Chondrocyte (in vitro differentiated cells): Measurements from ENCODE around the gene SLC35E3. TPM values are rescaled to one million over a fixed set of nuclear protein-coding genes. Genes with fewer than 3 reads are reported as not detected.
A peak's percentile ranks its signal among the peaks of the same experiment; 100 is the strongest.

Experiments used
- DNase-seq: peaks from one replicate; pipeline ENCODE4 v3.0.0; 2021; ENCODE audit warnings: mixed read lengths, low spot score
- H3K27ac Mint-ChIP-seq: one replicate; pipeline ENCODE4 v1.8.0; 2021; ENCODE audit warnings: mild to moderate bottlenecking, moderate library complexity, mixed read lengths; ENCODE audit not compliant: unreplicated experiment
- H3K27me3 Mint-ChIP-seq: 2 replicates; pipeline ENCODE4 v1.8.0; 2021; ENCODE audit warnings: low read depth, mixed read lengths
- H3K36me3 Mint-ChIP-seq: 2 replicates; pipeline ENCODE4 v1.8.0; 2021; ENCODE audit warnings: low read depth, mixed read lengths
- H3K4me1 Mint-ChIP-seq: 2 replicates; pipeline ENCODE4 v1.8.0; 2021; ENCODE audit warnings: low read depth, mild to moderate bottlenecking, mixed read lengths
- H3K4me3 Mint-ChIP-seq: one replicate; pipeline ENCODE4 v1.8.0; 2021; ENCODE audit warnings: mild to moderate bottlenecking, moderate library complexity, mixed read lengths; ENCODE audit not compliant: unreplicated experiment
- H3K9me3 Mint-ChIP-seq: 2 replicates; pipeline ENCODE4 v1.8.0; 2021; ENCODE audit warnings: low read depth, mixed read lengths
- total RNA-seq: library from RNA; stranded (reverse); gene quantifications from 3 replicates; pipeline ENCODE4 v1.2.1, GENCODE V29; 2021
- TF ChIP-seq, protein P1 (sequence below): fragments of 200-600 bp; sonication (generic); IDR thresholded peaks from 2 replicates; pipeline ENCODE4 v1.5.0; 2021; ENCODE audit warnings: antibody characterized with exemption, mild to moderate bottlenecking, moderate library complexity

The SLC35E3 gene
- total RNA-seq, 1 donor from 2014 or later = 13.6 TPM

GRCh38 chr12:68768431-68768939 lies 22.5 kb downstream of the SLC35E3 start:
- DNase-seq = no peak
- Mint-ChIP-seq H3K36me3 (peaks cover 7% of the 10 kb centered on the region), H3K4me1 (no peaks in the 10 kb centered on the region), H3K9me3 (no peaks in the 10 kb centered on the region), H3K4me3 (no peak overlapping the region), H3K27ac (no peak overlapping the region), H3K27me3 (no peaks in the 10 kb centered on the region)
- TF ChIP-seq, protein P1, sequence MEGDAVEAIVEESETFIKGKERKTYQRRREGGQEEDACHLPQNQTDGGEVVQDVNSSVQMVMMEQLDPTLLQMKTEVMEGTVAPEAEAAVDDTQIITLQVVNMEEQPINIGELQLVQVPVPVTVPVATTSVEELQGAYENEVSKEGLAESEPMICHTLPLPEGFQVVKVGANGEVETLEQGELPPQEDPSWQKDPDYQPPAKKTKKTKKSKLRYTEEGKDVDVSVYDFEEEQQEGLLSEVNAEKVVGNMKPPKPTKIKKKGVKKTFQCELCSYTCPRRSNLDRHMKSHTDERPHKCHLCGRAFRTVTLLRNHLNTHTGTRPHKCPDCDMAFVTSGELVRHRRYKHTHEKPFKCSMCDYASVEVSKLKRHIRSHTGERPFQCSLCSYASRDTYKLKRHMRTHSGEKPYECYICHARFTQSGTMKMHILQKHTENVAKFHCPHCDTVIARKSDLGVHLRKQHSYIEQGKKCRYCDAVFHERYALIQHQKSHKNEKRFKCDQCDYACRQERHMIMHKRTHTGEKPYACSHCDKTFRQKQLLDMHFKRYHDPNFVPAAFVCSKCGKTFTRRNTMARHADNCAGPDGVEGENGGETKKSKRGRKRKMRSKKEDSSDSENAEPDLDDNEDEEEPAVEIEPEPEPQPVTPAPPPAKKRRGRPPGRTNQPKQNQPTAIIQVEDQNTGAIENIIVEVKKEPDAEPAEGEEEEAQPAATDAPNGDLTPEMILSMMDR = no peak

DNA sequence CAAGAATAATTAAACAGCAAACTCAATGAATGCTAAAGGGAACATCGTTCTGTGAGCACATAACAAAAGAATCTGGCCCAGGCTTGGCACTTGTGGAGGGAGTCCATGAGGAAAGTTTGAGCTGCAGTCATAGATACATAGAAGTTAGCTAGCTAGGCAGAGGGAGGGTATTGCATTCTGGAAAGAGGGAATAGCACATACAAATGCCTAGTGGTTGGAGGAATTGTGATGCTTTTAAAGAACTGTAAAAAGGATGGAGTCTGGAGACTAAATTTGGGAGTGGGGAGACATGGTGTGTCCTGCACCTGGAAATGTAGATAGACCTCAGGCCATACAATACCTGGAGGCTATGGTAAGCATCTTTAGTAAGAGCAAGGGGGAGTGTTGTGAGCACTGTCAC lies 24.0 kb downstream of the SLC35E3 start:
- DNase-seq = no peak
- no peak overlapping the region for H3K27ac Mint-ChIP-seq

DNA sequence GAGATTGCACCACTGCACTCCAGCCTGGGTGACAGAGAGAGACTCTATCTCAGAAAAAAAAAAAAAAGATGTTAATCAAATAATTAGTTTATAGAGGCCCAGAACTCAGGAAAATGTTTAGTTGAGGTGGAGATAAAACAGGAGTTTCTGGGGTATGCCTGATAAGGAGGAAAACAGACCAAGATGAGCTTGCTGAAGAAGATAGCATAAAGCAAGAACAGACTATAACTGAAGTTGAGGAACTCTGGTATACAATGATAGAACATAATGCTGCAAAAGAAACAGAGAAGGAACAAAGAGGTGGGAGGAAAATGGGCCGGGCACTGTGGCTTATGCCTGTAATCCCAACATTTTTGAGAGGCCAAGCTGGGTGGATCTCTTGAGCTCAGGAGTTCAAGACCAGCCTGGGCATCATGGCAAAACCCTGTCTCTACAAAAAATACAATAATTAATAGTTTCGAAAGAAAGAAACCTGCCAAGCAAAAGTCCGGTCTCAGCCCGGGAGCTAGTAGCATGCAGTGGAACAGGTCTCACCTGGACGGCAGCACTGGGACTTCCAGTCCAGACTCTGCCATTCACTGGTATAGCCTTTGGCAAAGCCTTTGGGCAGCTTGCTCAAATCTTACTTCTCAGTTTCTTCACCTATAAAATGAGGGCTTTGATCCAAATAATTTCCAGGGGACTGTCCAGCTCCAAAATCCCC lies 25.4 kb downstream of the SLC35E3 start:
- DNase-seq = no peak
- no peak overlapping the region for H3K27ac Mint-ChIP-seq
- no peaks in the 10 kb centered on the region for H3K27me3 Mint-ChIP-seq

More for the DNA sequence above, 24.0 kb downstream of the SLC35E3 start:
- Mint-ChIP-seq H3K9me3 (no peaks in the 10 kb centered on the region), H3K4me3 (no peak overlapping the region), H3K36me3 (peaks cover 2% of the 10 kb centered on the region), H3K4me1 (no peaks in the 10 kb centered on the region), H3K27me3 (no peaks in the 10 kb centered on the region)
- TF ChIP-seq, protein P1 = no peak

GRCh38 chr12:68772714-68773113 lies 26.7 kb downstream of the SLC35E3 start:
- TF ChIP-seq, protein P1 = no peak
- Mint-ChIP-seq H3K4me1 (no peaks in the 10 kb centered on the region), H3K9me3 (no peaks in the 10 kb centered on the region), H3K27me3 (no peaks in the 10 kb centered on the region), H3K36me3 (no peaks in the 10 kb centered on the region), H3K4me3 (no peak overlapping the region), H3K27ac (no peak overlapping the region)
- no peak for DNase-seq

More for the DNA sequence above, 25.4 kb downstream of the SLC35E3 start:
- TF ChIP-seq, protein P1 = no peak
- no peak overlapping the region for H3K4me3 Mint-ChIP-seq
- H3K4me1 Mint-ChIP-seq = no peaks in the 10 kb centered on the region
- peaks cover 2% of the 10 kb centered on the region for H3K36me3 Mint-ChIP-seq
- no peaks in the 10 kb centered on the region for H3K9me3 Mint-ChIP-seq

- Mint-ChIP-seq H3K36me3 (no peaks in the 10 kb centered on the region), H3K27me3 (no peaks in the 10 kb centered on the region), H3K27ac (peak overlapping the region; percentile 17), H3K9me3 (no peaks in the 10 kb centered on the region), H3K4me3 (no peak overlapping the region), H3K4me1 (no peaks in the 10 kb centered on the region)
- TF ChIP-seq, protein P1 = no peak
- DNase-seq = no peak
Observed at GRCh38 chr12:68773582-68773981, 27.6 kb downstream of the SLC35E3 start.
